IMR-90 (cell line): ENCODE results near the gene VOPP1. TPM values are rescaled to one million over a fixed set of nuclear protein-coding genes. Genes with fewer than 3 reads are reported as not detected.

Experiments used
- ATAC-seq: fragments of 200-7000 bp; cut with Tn5 transposase; 2 replicates; pipeline ENCODE4 v1.9.1; 2020; ENCODE audit warnings: low read depth, mild to moderate bottlenecking, moderate library complexity
- BruUV-seq: library from RNA; stranded (reverse); fragments of 400-500 nt; replicated peaks from 2 replicates; lab custom pipeline; 2021; lab: Mats Ljungman, UMichigan
- CTCF ChIA-PET: fragments of 300-600 bp; formaldehyde crosslinking; extraction: SDS; loops from one replicate; lab custom pipeline; 2021; ENCODE audit warnings: antibody characterized with exemption; lab: Yijun Ruan, JAX
- POLR2A ChIA-PET: fragments of 300-600 bp; sonication (Branson Sonifier 250); formaldehyde crosslinking; loops from one replicate; lab custom pipeline; 2022; ENCODE audit warnings: antibody characterized with exemption; ENCODE audit not compliant: unreplicated experiment; lab: Charles Lee
- DNase-seq: peaks from one replicate; pipeline ENCODE4 v3.0.0; 2013
- H2AFZ ChIP-seq: replicated peaks from 2 replicates; pipeline ENCODE3; 2013; ENCODE audit warnings: low read length, mild to moderate bottlenecking; ENCODE audit not compliant: poor library complexity
- H2AK5ac ChIP-seq: 2 replicates; pipeline ENCODE4 v1.6.1; 2013; ENCODE audit warnings: low read depth, low read length, inconsistent platforms
- H2AK9ac ChIP-seq: replicated peaks from 2 replicates; pipeline ENCODE3; 2013; ENCODE audit warnings: mild to moderate bottlenecking, low read depth, low read length, moderate library complexity; ENCODE audit not compliant: poor library complexity
- H2BK120ac ChIP-seq: 2 replicates; pipeline ENCODE4 v1.6.1; 2013; ENCODE audit warnings: low read depth, low read length, inconsistent platforms
- H2BK15ac ChIP-seq: 3 replicates; pipeline ENCODE4 v1.6.1; 2013; ENCODE audit warnings: low read depth, low read length, inconsistent platforms
- H2BK20ac ChIP-seq: 2 replicates; pipeline ENCODE4 v1.6.1; 2013; ENCODE audit warnings: low read depth, mild to moderate bottlenecking, inconsistent platforms, low read length, moderate library complexity
- H2BK5ac ChIP-seq: 2 replicates; pipeline ENCODE4 v1.6.1; 2013; ENCODE audit warnings: mild to moderate bottlenecking, low read depth, low read length, inconsistent platforms; ENCODE audit not compliant: poor library complexity, severe bottlenecking
- H3K14ac ChIP-seq: replicated peaks from 2 replicates; pipeline ENCODE4 v1.6.1; 2013; ENCODE audit warnings: low read depth, low read length, inconsistent platforms
- H3K18ac ChIP-seq: 2 replicates; pipeline ENCODE4 v1.6.1; 2013; ENCODE audit warnings: low read depth, low read length, control low read depth
- H3K23ac ChIP-seq: 2 replicates; pipeline ENCODE4 v1.6.1; 2013; ENCODE audit warnings: low read depth, low read length, inconsistent platforms
- H3K27ac ChIP-seq: 2 replicates; pipeline ENCODE4 v1.5.1; 2013; ENCODE audit warnings: mild to moderate bottlenecking, control low read depth, low read length; ENCODE audit not compliant: insufficient read depth
- H3K27me3 ChIP-seq: 2 replicates; pipeline ENCODE4 v1.6.1; 2013; ENCODE audit warnings: low read length; ENCODE audit not compliant: control insufficient read depth, insufficient read depth
- H3K36me3 ChIP-seq: 2 replicates; pipeline ENCODE4 v1.6.1; 2013; ENCODE audit warnings: low read length, mixed read lengths; ENCODE audit not compliant: control insufficient read depth, insufficient read depth
- H3K4ac ChIP-seq: 2 replicates; pipeline ENCODE4 v1.6.1; 2013; ENCODE audit warnings: low read depth, low read length, inconsistent platforms
- H3K4me1 ChIP-seq: 2 replicates; pipeline ENCODE4 v1.6.1; 2013; ENCODE audit warnings: low read length, mixed read lengths; ENCODE audit not compliant: control insufficient read depth, insufficient read depth
- H3K4me2 ChIP-seq: 2 replicates; pipeline ENCODE4 v1.6.1; 2013; ENCODE audit warnings: low read depth, mild to moderate bottlenecking, control low read depth, low read length, moderate library complexity
- H3K4me3 ChIP-seq: 2 replicates; pipeline ENCODE4 v1.5.1; 2013; ENCODE audit warnings: low read depth, mild to moderate bottlenecking, control low read depth, low read length, moderate library complexity; ENCODE audit not compliant: insufficient read depth
- H3K56ac ChIP-seq: 2 replicates; pipeline ENCODE4 v1.6.1; 2013; ENCODE audit warnings: low read length, inconsistent platforms; ENCODE audit not compliant: insufficient read depth; ENCODE audit errors: extremely low read depth
- H3K79me1 ChIP-seq, 2 experiments: 2 replicates each; pipeline ENCODE4 v1.6.1; 2013; ENCODE audit warnings: low read length in 2 of 2, inconsistent platforms in 1 of 2, low read depth in 1 of 2
- H3K9ac ChIP-seq: 2 replicates; pipeline ENCODE4 v1.6.1; 2013; ENCODE audit warnings: low read depth, low read length, control low read depth
- H3K9me1 ChIP-seq: 2 replicates; pipeline ENCODE4 v1.6.1; 2013; ENCODE audit warnings: low read length, inconsistent platforms; ENCODE audit not compliant: insufficient read depth
- H3K9me3 ChIP-seq: 2 replicates; pipeline ENCODE4 v1.6.1; 2013; ENCODE audit warnings: low read length; ENCODE audit not compliant: control insufficient read depth, insufficient read depth
- H4K20me1 ChIP-seq: 2 replicates; pipeline ENCODE4 v1.6.1; 2013; ENCODE audit warnings: low read length, inconsistent platforms; ENCODE audit not compliant: insufficient read depth
- H4K5ac ChIP-seq: 2 replicates; pipeline ENCODE4 v1.6.1; 2013; ENCODE audit warnings: mild to moderate bottlenecking, low read depth, low read length, control low read depth
- H4K8ac ChIP-seq, 2 experiments: 2 replicates each; pipeline ENCODE4 v1.6.1; 2013; ENCODE audit warnings: low read depth in 2 of 2, low read length in 2 of 2, control low read depth in 1 of 2, inconsistent platforms in 1 of 2
- H4K91ac ChIP-seq: 2 replicates; pipeline ENCODE4 v1.6.1; 2013; ENCODE audit warnings: low read depth, low read length, inconsistent platforms; ENCODE audit not compliant: insufficient read depth
- CTCF ChIP-seq: conservative IDR thresholded peaks from 2 replicates; pipeline ENCODE4 v1.5.1; 2012; ENCODE audit warnings: mild to moderate bottlenecking, low read depth, low read length, improper control_type of control experiment
- MAFK ChIP-seq: IDR thresholded peaks from 2 replicates; pipeline ENCODE4 v1.6.1; 2012; ENCODE audit warnings: low read depth, low read length, improper control_type of control experiment
- POLR2A ChIP-seq: IDR thresholded peaks from 2 replicates; pipeline ENCODE4 v1.6.1; 2012; ENCODE audit warnings: mild to moderate bottlenecking, low read depth, low read length
- WGBS, 2 experiments: methylation state at CpG; one replicate each; pipeline versions ENCODE4 v1.1.5 to v1.1.7; 2013; ENCODE audit warnings: missing lambda C conversion rate in 2 of 2; ENCODE audit not compliant: insufficient read length in 1 of 2; ENCODE audit errors: extremely low coverage in 2 of 2; 5-methylcytosine and 5-hydroxymethylcytosine counted together
- dilution Hi-C: fragments of 300-500 bp; cut with HindIII; formaldehyde crosslinking; loops from one replicate; pipeline ENCODE4 v1.14.3; 2018; ENCODE audit warnings: low sequenced_read_pairs; ENCODE audit not compliant: unreplicated experiment
- in situ Hi-C: fragments of 300-500 bp; cut with MboI; formaldehyde crosslinking; loops from 3 replicates; pipeline ENCODE4 v1.14.3; 2019; ENCODE audit warnings: low sequenced_read_pairs, inconsistent platforms, mixed read lengths
- intact Hi-C: fragments of 100-400 bp; cut with micrococcal nuclease; formaldehyde crosslinking; loops from 2 replicates; pipeline ENCODE4 v1.10.0; 2022
- polyA plus RNA-seq, 3 experiments: library from polyadenylated mRNA; depleted of rRNA; stranded (reverse); fragments of >200 nt; gene quantifications; 2 replicates each; pipeline ENCODE4 v1.2.3, GENCODE V29; 2012; ENCODE audit warnings: low replicate concordance in 1 of 3
- total RNA-seq: library from RNA; depleted of rRNA; stranded (reverse); fragments of >200 nt; gene quantifications from 2 replicates; pipeline ENCODE4 v1.2.3, GENCODE V29; 2012

VOPP1 gene
- total and polyA plus RNA-seq, 2 of the 4 experiments (the other 2 are of a cell fraction) = 60.2 to 94.5 TPM

GRCh38 chr7:55438085-55438756 is 134.1 kb downstream of the VOPP1 start:
- Histone ChIP-seq H2BK15ac (no peak overlapping the region), H2BK20ac (no peak overlapping the region), H4K8ac (no peak overlapping the region), H3K4me3 (no peak overlapping the region), H2BK5ac (no peak overlapping the region), H2AK5ac (no peak overlapping the region), H3K9me1 (peaks cover 4% of the 10 kb centered on the region; the same call in 1 of the 2 replicates), H4K20me1 (no peaks in the 10 kb centered on the region), H3K27me3 (no peaks in the 10 kb centered on the region), H3K9me3 (no peaks in the 10 kb centered on the region), H3K27ac (no peak overlapping the region), H4K91ac (no peak overlapping the region), H3K4me1 (peaks cover 11% of the 10 kb centered on the region), H3K4me2 (no peak overlapping the region), H4K5ac (no peak overlapping the region), H3K23ac (no peak overlapping the region), H2AK9ac (no peak overlapping the region), H3K79me1 (no peaks in the 10 kb centered on the region), H3K14ac (no peak overlapping the region), H2BK120ac (no peak overlapping the region), H3K56ac (no peak overlapping the region), H3K36me3 (no peaks in the 10 kb centered on the region), H2AFZ (no peak overlapping the region), H3K18ac (no peak overlapping the region), H3K9ac (no peak overlapping the region), H3K4ac (no peak overlapping the region)
- ChIA-PET POLR2A (no interaction called here), CTCF (no interaction called here)
- intact Hi-C loops (no loop called here), dilution Hi-C loops (no loop called here), in situ Hi-C loops (loop anchor here (5.0 to 25.0 kb wide), 2 partner anchors 154 to 524 kb away; partner anchors contain the start of genes MRPS17 and NIPSNAP2)
- ATAC-seq (no peak), DNase-seq (no peak)
- TF ChIP-seq POLR2A (no peak), MAFK (peak; percentile 72), CTCF (no peak)
- no TSS peak for BruUV-seq
- WGBS, 2 experiments = 85% methylated on average over 8 of the region's 13 CpGs; no CpG with 5 or more reads in 1 of the 2 experiments
